Measurements from ENCODE around the gene ATG14. TPM values are rescaled to one million over a fixed set of nuclear protein-coding genes. Genes with fewer than 3 reads are reported as not detected.

Gene ATG14
- total and polyA plus RNA-seq, 2 of the 8 experiments (the other 6 are each of a cell fraction or from before 2014, with no cell fraction given): 4.9 to 10.8 TPM

DNA sequence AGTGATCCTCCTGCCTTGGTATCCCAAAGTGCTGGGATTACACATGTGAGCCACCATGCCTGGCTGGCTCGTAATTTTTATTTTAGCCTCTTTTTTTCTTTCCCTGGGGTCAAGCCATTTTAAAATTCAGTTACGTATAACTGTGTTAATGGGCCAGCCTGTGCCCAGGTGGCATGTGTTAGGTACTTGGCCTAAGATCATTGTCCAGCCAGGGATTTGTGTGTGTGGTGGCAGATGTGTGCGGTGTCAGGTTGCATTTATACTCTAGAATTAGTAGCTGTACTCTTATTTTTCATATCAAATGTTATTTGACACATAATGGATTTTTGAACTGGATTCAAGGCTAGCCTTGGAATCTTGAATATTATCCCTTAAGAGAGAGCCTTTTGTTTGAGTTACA, 71.1 kb downstream of the ATG14 start:
- no peak for FAIRE-seq
- Histone ChIP-seq H2BK120ac (replicated peaks; ENCODE audit: low read depth, low read length) (no peak overlapping the region), H2AFZ (ENCODE audit: low read length) (no peak overlapping the region), H3K9ac (replicated peaks in 1 of 4; ENCODE audit: extremely low read depth in 1 of 4, low read depth in 3 of 4, low read length in 3 of 4) (no peak overlapping the region), H2BK12ac (ENCODE audit: low read depth, low read length) (no peak overlapping the region), H2BK15ac (ENCODE audit: low read length) (no peak overlapping the region), H3K79me2 (ENCODE audit: control insufficient read depth in 1 of 2, insufficient read depth in 2 of 2, low read length in 2 of 2) (peaks cover 0 to 26% of the 10 kb centered on the region in 2 experiments; a peak in 3 of 4 replicates), H3K4me3 (ENCODE audit: extremely low read depth in 1 of 4, insufficient read depth in 2 of 4, low read depth in 3 of 4, low read length in 4 of 4) (no peak overlapping the region), H3K4ac (replicated peaks; ENCODE audit: insufficient read length, low read depth, low read length) (no peak overlapping the region), H3K23ac (ENCODE audit: insufficient read length) (no peak overlapping the region), H4K91ac (replicated peaks; ENCODE audit: insufficient read length, low read length) (no peak overlapping the region), H3K18ac (ENCODE audit: extremely low read depth, low read length) (no peak overlapping the region), H4K5ac (ENCODE audit: insufficient read length, low read depth, low read length) (no peak overlapping the region), H4K20me1 (replicated peaks in 1 of 2; ENCODE audit: control insufficient read depth in 1 of 2, insufficient read depth in 2 of 2, low read length in 2 of 2) (peaks cover 0 to 4% of the 10 kb centered on the region in 2 experiments), H2BK20ac (ENCODE audit: low read length) (no peak overlapping the region), H3K4me1 (replicated peaks in 1 of 4; ENCODE audit: control insufficient read depth in 3 of 4, insufficient read depth in 4 of 4, low read length in 3 of 4) (peaks cover 0 to 10% (median 1%) of the 10 kb centered on the region in 4 experiments; a peak in 1 of 7 replicates), H2BK5ac (ENCODE audit: low read depth, low read length) (no peak overlapping the region), H4K8ac (ENCODE audit: extremely low read depth, insufficient read depth, low read length) (no peak overlapping the region), H3K9me3 (ENCODE audit: insufficient read depth in 2 of 2, low read depth in 1 of 2, low read length in 1 of 2) (no peaks in the 10 kb centered on the region), H3K14ac (ENCODE audit: insufficient read length) (no peak overlapping the region), H3K56ac (replicated peaks; ENCODE audit: insufficient read length, low read depth, low read length) (no peak overlapping the region), H3K79me1 (ENCODE audit: low read depth, low read length) (peaks cover 2% of the 10 kb centered on the region; the same call in 1 of the 2 replicates), H3K36me3 (ENCODE audit: control insufficient read depth in 2 of 4, insufficient read depth in 4 of 4, low read length in 3 of 4) (no peaks in the 10 kb centered on the region), H2AK5ac (ENCODE audit: low read depth, low read length) (no peak overlapping the region), H3K23me2 (ENCODE audit: low read depth, low read length) (no peaks in the 10 kb centered on the region), H3K27ac (ENCODE audit: low read depth, low read length) (no peak overlapping the region), H3K27me3 (replicated peaks in 1 of 4; ENCODE audit: control insufficient read depth in 3 of 4, extremely low read depth in 1 of 4, insufficient read depth in 3 of 4, low read length in 3 of 4) (no peaks in the 10 kb centered on the region), H3K4me2 (ENCODE audit: insufficient read depth in 1 of 2, low read depth in 2 of 2, low read length in 2 of 2) (no peak overlapping the region)
- 70% methylated on average over 3 of the region's 3 CpGs; no CpG with 5 or more reads in 1 of the 2 experiments for WGBS, 2 experiments (ENCODE audit: extremely low coverage in 1 of 2, insufficient coverage in 1 of 2, insufficient read length in 1 of 2, insufficient replicate concordance in 2 of 2, low coverage in 1 of 2, low lambda C conversion rate in 2 of 2, missing lambda C conversion rate in 1 of 2)
- peak in 1 of 2 experiments; percentile 30 for DNase-seq (ENCODE audit: low read depth in 1 of 2, low spot score in 2 of 2)
- ChIA-PET POLR2A (ENCODE audit: partially characterized antibody) (no interaction called here), CTCF (ENCODE audit: partially characterized antibody) (interaction anchor here (0.9 kb wide), 1 partner anchor 127 kb away, joined by 4 read pairs; no protein-coding TSS in a partner anchor)
- TF ChIP-seq JUN (IDR thresholded peaks at IDR 0.05; ENCODE audit: low read depth, low read length) (no peak), TEAD4 (IDR thresholded peaks at IDR 0.05; ENCODE audit: low read depth, low read length) (no peak), RFX5 (IDR thresholded peaks at IDR 0.05; ENCODE audit: borderline replicate concordance, low read depth, low read length) (no peak), YY1 (IDR thresholded peaks at IDR 0.05; ENCODE audit: low read depth, low read length) (no peak), GTF2F1 (IDR thresholded peaks at IDR 0.05; ENCODE audit: borderline replicate concordance, low read depth, low read length) (no peak), CBX8 (IDR thresholded peaks at IDR 0.05; ENCODE audit: borderline replicate concordance, low read depth, low read length) (no peak), PHF8 (conservative IDR thresholded peaks at IDR 0.05; ENCODE audit: low read depth, low read length) (no peak), MAFK (IDR thresholded peaks at IDR 0.05; ENCODE audit: low read depth, low read length) (no peak)

Measured in H1 (cell line).